Astrocyte of the cerebellum (primary cell): ENCODE measurements around the gene SAA1.

ENCODE experiments used
- DNase-seq: peaks from one replicate; pipeline ENCODE4 v3.0.0-alpha.2; 2011; ENCODE audit warnings: low read depth
- H3K4me3 ChIP-seq: 2 replicates; pipeline ENCODE4 v1.5.1; 2011; ENCODE audit warnings: mild to moderate bottlenecking, low read depth, low read length, moderate library complexity
- CTCF ChIP-seq: IDR thresholded peaks from 2 replicates; pipeline ENCODE4 v1.5.1; 2012; ENCODE audit warnings: low read length, low read depth, moderate library complexity, mild to moderate bottlenecking; ENCODE audit errors: missing control alignments
- in situ Hi-C: cut with HindIII; loops from 2 replicates; pipeline ENCODE4 v1.10.0; 2017; ENCODE audit warnings: low sequenced_read_pairs

Gene SAA1

GRCh38 chr11:18270102-18270501 lies 4.0 kb downstream of the SAA1 start:
- DNase-seq = no peak
- TF ChIP-seq CTCF = no peak
- no peak overlapping the region for H3K4me3 ChIP-seq
- in situ Hi-C loops = no loop called here

- no peak for TF ChIP-seq CTCF
- in situ Hi-C loops = no loop called here
- DNase-seq = no peak
- H3K4me3 ChIP-seq = no peak overlapping the region
Measured at GRCh38 chr11:18271206-18271605, 5.1 kb downstream of the SAA1 start.

GRCh38 chr11:18277565-18278271 lies 11.7 kb downstream of the SAA1 start:
- TF ChIP-seq CTCF = no peak
- in situ Hi-C loops = no loop called here
- no peak for DNase-seq
- H3K4me3 ChIP-seq = no peak overlapping the region

GRCh38 chr11:18280438-18281045 lies 14.5 kb downstream of the SAA1 start:
- in situ Hi-C loops = no loop called here
- H3K4me3 ChIP-seq = no peak overlapping the region
- DNase-seq = no peak
- no peak for TF ChIP-seq CTCF

GRCh38 chr11:18282626-18283025 lies 16.6 kb downstream of the SAA1 start:
- no peak for TF ChIP-seq CTCF
- DNase-seq = no peak
- H3K4me3 ChIP-seq = no peak overlapping the region
- in situ Hi-C loops = no loop called here

GRCh38 chr11:18285841-18286240 lies 19.8 kb downstream of the SAA1 start:
- TF ChIP-seq CTCF = no peak
- in situ Hi-C loops = no loop called here
- H3K4me3 ChIP-seq = no peak overlapping the region
- DNase-seq = no peak
